HG03039 (cell line): Measurements from ENCODE around the gene LIM2.
"Not testable (repeated sequence)": the region's sequence is repeated elsewhere in the genome, so short reads cannot be mapped to it uniquely, and the experiment has no call there.

Experiments used
- ATAC-seq: cut with Tn5 transposase; IDR thresholded peaks from one replicate; pipeline ENCODE4 v1.9.1; 2021; ENCODE audit warnings: mild to moderate bottlenecking, moderate library complexity; ENCODE audit not compliant: unreplicated experiment

The LIM2 gene

DNA sequence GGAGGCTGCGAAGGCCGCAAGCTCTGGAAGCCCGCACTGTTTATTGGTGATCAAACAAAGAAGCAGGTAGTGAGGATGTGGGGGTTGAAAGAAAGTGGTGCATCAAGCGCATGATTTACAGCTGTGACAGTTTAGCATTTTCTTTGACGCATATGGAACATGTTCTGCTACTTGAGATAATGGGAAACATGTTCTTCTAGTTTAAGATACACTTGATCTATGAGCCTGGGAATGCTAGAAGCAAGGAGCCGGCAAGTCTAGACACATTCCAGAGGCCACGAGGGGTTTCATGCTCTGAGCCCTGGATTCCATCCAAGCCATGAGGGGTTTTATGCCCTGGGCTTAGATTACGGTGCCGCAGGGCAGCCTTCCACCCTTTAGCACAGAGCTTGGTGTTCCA lies 9.7 kb upstream of the LIM2 start:
- not testable (repeated sequence) for ATAC-seq

DNA sequence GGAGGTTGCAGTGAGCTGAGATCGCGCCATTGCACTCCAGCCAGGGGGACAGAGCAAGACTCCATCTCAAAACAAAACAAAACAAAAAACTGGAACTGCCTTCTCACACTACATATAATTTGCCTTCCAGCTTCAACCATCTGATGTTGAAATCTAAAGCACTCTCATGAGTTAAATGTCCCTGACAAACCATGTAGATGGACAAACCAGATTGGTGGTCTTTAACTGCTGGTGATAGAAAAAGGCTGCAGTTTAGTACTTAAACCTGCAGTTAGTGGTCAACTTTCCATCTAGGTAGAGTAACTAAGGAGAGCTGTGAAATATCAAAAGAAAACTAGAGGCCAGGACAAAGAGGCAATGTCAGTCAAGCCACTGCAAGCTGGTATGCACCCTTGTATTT lies 8.4 kb upstream of the LIM2 start:
- ATAC-seq = no peak

DNA sequence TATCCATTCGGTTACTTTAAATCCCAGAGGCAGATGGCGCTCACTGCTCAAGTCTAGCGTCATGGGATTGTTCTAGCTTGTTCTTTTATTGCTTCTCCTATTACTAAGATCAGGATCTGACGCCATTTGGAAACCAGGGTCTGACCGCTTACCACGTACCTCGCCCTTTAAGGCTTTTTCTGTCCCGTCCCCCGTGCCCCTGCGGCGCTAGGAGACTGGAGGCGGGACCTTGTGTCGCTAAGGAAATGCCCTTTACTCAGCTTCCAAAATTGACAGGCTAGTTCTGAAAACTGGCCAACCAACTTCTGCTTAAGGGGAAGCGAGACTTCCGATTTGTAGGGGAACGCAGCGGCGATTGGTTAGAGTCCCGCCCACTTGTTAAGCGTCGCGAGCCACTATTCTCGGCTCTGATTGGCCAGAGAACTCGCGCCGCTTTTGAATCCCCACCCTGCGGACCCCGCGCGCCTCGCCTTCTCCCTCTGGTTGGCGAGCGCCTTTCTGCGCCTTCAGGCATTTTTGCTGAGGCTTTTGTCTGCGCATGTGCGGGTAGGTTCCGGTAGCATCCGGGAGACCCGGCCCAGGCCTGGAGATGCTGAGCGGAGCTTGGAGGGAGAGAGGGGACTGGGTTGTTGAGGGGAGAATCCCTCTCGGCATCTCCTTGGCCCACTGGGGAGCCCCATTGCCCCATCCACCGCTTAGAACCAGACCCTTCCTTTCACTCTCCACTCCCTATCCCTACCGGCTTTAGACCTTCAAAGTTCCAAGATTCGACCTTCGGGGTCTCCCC lies 6.5 kb upstream of the LIM2 start:
- ATAC-seq = peak; percentile 70

DNA sequence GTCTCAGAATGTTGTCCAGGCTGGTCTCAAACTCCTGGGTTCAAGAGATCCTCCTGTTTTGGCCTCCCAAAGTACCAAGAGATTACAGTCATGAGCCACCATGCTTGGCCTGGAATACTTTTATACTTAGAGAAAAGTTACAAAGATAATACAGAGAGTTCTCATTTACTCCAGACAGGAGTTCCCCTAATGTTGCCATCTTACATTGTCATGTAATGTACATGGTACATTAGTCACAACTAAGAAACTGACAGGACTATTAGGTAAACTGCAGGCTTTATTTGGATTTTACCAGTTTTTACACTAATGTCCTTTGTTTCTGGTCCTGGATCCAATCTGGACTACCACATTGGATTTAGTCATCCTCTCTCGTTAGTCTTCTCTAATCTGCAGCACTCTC lies 4.9 kb upstream of the LIM2 start:
- no peak for ATAC-seq

DNA sequence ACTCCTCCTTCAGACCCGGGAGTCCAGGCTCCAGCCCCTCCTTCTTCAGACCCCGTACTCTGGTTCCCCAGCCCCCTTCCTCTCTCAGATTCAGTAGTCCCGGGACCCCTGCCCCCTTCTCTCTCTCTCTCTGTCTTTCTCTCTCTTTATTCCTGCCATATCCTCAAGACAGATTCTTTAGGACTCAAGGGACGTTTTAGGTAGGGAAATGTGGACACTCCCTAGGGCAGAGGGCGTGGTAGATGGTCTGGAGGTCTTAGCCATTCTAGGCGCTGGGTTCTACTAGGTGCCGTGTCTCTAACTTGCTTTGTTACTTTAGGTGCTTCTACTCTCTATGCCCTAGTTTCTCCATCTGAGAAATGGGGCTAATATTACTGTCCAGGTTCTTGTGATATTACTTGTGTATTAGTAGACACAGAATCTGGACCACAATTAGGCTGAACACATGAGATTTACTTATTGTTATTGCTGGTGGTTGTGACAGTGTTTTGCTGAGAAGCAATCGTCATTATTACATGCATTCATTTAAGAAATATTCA lies 3.4 kb upstream of the LIM2 start:
- ATAC-seq = no peak

DNA sequence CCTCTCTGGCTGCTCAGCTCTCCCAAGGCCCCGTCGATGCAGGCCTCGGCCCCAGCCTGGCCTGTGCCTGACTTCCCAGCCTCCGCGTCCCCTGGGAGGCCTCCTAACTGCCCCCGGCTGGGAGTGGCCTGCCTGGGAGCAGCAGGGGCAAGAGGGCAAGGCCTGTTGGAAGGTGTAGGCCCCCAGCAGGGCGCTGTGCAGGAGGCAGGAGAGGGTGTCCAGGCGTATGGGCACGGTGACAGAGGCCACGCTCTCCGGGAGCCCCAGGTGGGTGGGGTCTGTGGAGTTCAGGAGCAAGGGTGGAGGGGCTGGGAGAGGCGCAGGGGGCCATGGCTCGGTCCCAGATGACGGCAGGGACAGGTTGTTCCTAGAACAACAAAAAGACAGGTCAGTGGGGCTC lies 1.4 kb upstream of the LIM2 start:
- no peak for ATAC-seq

DNA sequence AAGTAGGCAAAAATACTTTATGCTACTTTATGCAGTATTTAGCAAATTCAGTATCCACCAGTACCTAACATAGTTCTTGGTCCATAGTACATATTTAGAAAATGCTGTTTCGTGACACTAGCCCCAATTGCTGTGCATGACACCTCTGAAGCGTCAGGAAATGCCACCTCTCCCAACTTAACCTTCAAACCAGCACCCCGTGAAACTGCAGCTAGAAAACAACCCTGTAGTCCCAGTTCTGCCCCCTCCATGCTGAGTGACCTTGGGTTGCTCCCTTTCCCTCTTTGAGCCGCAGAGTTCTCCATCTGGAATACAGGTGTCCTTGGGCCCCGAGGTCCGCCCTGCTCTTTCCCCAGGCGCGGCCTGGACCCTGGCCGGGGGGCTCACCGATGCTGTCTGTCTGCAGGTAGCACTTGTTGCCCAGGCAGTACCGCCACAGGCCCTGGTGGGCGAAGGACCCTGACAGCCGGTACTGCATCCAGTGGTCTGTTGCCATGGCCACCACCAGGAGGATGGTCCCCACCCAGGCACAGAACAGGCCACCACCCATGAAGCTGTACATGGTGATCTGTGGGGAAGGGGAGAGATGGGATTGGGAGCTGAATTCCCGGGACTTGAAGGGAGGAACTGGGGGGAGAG lies 773 bp downstream of the LIM2 start:
- no peak for ATAC-seq

DNA sequence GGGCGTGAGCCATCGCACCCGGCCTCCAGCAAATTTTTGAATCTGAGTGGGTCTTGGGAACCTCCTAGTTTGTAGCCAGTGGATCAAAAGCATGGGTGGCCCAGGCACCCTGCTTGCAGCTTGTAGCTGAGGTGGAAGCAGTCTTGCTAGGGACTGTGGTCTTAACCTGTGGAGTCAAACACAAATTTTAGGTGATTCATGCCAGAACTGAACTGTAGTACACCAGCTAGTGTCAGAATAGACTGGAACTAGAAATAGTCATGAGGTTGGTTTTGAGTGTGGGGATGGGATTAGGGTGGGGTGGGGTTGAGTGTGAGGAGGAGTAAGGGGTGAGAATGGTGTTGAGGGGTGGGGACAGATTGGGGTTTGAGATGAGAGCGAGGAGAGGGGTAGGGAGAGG lies 5.8 kb downstream of the LIM2 start:
- ATAC-seq = no peak

DNA sequence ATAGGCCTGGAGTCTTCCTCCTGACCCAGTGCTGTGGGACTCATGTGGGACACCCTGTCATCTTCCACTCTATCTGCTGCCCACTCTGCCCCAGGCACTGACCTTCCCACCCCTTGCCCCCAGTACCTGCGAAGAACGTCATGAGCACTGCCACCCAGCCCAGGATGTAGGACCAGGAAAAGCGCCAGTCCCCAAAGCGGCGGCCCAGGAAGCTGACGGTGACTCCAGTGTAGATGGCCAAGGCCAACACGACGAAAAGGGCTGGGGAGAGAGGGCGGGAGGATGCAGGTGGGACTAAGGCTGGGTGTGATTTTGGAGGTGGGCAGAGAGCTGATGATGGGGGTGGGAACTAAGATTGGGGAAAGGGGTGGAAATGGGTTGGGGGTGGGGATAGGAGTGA lies 7.4 kb downstream of the LIM2 start:
- ATAC-seq = no peak

DNA sequence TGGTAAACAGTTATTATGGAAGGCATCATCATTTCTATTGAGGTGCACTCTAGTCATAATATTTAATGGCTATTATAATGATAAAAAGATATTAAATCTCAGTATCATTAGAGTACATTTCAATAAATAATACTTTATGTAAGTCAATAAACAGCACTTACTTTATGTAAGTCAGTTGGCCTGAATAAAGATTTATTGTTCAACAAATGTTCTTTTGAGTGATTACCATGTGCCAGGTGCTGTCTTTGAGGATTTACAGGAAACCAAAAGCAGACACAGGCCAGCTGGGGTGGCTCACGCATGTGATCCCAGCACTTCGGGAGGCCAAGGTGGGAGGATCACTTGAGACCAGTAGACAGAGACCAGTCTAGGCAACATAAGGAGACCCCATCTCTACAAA lies 10.4 kb downstream of the LIM2 start:
- no peak for ATAC-seq

DNA sequence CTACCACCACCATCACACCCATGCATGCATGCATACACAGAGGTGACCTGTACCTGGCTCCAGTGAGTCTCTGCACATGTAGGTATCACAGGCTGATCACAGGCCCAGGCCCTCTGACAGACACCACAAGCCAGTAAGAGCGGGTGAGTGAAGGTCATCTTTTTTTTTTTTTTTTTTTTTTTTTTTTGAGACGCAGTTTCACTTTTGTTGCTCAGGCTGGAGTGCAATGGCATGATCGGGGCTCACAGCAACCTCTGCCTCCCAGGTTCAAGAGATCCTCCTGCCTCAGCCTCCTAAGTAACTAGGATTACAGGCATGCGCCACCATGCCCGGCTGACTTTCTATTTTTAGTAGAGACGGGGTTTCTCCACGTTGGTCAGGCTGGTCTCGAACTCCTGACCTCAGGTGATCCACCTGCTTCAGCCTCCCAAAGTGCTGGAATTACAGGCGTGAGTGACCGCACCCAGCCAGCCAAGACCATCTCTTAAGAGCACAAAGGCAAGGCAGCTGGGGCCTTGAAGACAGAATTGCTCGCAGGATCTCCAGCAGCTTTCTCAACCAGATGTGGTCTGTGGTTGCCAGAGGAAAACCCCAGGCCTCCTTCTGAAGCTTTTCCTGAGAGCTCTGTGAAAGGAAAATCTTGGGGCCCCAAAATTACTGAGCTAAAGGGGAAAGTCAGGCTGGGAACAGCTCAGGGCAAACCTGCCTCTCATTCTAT lies 12.1 kb downstream of the LIM2 start:
- ATAC-seq = no peak

DNA sequence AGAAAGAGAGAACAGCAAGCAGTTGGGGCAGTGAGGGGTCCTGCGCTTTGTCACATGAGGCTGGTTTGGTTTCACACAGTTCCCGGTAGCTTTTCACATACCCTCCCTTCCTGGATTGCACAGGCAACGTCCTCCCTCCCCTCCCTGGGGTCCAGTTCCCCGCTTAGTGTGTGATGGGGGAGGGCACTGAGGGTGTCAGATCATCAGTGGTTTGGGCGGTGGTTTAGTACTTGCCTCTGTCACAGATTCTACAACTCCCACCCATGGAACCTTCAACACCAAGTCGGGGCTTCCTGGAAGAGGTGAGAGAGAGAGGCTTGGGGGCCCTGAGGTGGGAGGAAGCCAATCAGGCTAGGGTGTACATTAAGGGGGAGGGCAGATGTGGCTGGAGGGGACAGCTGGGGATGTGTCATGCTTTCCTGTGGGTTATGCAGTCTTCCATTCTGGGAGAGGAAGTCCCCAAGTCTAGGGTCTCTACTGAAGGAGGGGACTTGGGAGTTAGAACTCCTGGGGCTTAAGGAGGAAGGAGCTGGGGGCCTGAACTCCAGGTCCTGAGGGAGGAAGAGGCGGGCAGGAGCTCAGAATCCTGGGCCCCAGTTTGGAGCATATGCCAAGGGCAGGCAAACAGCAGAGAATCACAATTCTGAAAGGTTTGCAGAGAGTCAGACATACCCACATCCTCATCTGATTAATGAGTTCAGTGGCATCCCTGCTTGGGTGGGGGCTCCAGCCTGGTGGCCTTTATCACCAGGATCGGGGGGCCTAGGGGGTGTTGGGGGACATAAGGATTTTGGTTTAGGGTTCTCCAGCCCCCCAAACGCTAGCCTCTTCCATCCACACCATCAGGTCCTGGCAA lies 14.9 kb downstream of the LIM2 start, which contains the start of gene NKG7:
TSS of gene NKG7 (minus strand) at position 6 of the 856 bp plus-strand sequence. CDS start 119 bp downstream, outside the sequence.
- ATAC-seq = no peak

DNA sequence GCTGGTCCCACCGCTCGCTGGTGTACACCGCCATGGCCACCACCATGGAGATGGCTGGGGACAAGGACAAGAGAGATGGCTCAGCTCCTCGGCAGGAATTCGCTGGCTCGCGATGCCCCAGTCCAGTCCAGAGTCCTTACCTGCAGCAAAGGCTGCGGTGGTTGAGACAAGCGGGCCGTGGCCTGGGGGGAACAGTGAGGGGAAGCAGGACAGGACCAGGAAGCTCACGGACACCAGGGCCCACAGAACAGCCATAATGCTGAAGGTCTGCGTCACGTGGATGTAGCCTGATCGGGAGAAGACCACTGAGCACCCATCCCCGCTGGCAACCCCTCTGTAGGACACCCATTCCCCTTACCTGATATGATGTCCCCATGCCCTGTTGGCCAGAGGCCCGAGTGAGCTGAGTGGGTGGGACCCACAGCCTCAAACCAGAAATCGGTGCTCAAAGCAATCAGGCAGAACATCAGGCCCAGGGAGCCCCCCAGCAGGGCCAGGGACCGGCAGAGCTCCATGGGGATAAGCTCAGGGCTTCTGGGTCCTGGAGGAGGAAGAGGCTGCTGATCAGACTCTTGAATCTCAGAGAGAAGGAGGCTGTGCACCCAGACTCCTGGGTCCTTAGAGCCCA lies 15.6 kb downstream of the LIM2 start:
- no peak for ATAC-seq

DNA sequence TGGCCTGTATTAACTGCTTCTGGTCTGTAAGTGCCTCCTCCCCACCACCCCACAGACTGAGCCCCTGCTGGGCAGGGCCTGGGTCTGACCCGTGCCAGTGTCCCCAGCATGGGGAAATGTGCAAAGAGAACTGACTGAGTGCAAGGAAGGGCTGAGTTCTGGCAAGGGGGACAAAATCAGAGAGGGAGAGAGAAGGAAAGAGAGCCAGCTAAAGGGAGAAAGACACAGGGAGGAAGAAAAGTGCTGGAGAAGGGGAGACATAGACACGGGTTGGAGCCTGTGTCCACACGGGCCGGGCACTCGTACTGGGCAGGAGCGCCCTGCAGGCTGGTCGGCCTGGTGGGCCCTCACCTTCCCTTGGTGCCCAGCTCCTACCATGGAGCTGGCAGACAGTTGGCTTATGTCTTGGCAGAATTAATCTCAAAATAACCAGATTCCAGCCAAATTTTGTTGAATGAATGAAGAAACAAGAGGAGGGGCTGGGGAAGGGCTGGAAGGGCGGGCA lies 16.5 kb downstream of the LIM2 start:
- no peak for ATAC-seq

DNA sequence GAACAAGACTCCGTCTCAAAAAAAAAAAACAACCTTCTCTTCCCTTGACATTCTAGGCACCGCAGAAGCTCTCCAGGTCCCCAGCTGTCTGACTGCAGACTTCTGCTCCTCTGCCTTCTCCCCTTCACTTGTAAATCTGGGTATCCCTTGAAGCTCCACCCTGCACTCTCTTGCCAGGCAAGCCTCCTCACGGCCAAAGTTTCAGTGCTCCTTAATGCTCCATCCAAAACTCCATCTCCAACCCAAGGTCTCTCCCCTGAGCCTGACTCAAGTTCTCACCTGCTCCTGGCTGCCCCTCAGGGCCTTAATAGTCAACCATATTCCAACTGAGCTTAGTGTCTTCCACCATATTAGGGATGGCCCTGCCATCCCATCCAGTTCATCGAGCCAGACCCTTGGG lies 17.5 kb downstream of the LIM2 start:
- ATAC-seq = no peak

DNA sequence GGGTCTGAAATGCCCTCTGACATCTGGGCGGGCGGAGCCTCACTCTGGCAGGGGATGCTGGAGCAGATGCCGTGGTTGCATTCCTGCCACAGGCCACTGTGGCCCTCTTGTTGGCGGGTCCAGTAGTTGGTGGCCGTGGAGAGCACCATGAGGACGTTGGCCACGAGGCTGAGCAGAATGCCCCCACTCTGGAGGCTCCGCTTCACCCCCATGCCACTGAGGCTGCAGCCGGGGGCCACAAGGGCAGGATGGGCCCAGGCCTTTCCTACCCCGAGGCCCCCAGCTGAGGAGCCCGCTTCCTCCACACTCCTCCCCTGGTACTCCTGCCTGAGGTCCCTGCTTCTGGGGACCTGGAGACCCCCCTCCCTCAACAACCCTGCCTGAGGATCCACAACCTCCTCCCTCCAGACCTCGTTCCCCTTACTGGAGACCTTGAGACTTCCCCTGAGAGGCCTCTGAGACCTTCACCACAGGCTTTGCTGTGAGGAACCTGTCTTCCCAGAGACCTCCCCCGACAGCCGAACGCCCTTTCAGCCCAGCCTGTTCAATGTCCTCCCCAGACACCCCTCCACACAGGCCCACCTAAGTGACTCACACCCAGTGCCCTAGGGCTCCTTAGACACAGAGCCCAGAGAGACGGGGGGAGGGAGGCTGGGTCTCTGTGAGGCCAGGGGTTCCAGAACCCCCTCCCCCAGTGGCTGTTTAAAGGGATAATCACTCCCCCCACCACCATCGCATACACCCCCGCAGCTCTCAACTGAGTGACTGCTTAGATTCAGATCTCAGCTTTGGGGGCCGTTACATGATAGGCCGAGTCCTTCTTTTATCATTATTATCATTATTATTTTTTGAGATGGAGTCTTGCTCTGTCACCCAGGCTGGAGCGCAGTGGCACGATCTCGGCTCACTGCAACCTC lies 19.1 kb downstream of the LIM2 start, which contains the start of gene CLDND2:
TSS of gene CLDND2 (minus strand) at position 638 of the 917 bp plus-strand sequence. CDS start at position 212, 426 bp downstream.
- no peak for ATAC-seq

DNA sequence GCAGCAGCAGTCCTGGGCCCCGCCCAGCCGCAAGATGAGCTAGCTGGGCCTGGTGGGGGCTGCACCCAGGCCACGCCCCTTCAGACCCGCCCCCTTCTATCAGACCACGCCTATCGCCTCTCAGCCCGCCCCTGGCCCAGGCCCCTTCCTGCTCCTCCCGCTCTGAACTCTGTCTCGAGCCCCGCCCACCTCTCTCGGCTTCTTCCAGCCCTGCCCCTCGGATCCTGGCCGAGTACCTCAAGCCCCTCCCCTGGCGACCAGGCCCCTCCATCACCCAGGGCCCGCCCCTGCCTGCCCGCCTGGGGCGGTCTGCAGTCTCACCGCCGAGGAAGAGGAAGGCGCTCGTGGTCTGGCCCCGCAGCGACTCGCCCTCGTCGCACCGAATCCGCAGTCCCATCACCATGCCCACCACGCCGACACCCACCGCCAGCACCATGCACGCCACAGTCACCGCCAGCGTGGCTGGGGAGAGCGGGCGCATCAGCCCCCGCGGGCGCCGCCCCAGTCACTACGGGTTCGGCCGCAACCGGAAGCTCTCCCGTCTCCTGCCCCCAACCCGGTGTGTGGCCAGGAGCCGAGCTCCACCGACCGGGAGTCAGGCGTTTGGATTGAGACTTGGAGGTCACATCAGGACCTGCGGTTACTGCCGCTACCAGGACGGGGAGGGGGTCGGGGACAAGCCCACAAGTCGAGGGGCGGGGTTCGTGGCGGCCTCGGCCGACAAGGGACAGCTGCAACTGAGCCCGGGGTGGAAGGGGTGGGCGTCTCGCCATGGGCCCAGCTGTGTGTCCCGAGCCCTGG lies 20.0 kb downstream of the LIM2 start:
- ATAC-seq = peak; percentile 63

DNA sequence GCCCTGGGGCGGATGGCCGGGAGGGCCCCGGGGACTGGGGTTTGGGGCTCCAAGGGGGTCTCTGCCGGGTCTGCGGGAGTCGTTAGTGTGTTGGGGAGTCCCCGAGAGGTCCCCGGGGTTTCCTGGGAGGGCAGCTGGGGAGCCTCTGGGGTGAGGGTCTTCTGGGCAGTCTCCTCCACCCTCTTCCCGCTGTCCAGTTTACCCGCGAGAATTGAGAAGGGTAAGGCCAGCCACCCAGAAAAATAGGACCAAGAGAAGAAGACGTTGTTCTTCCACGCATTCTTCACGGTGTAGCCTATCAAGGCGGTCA lies 20.6 kb downstream of the LIM2 start:
- ATAC-seq = no peak
